HG03280 (cell line): ENCODE data around the gene MYO1E.

ENCODE experiments used
- ATAC-seq: cut with Tn5 transposase; IDR thresholded peaks from one replicate; pipeline ENCODE4 v1.9.1; 2021; ENCODE audit warnings: mild to moderate bottlenecking, moderate library complexity; ENCODE audit not compliant: unreplicated experiment

The MYO1E gene

DNA sequence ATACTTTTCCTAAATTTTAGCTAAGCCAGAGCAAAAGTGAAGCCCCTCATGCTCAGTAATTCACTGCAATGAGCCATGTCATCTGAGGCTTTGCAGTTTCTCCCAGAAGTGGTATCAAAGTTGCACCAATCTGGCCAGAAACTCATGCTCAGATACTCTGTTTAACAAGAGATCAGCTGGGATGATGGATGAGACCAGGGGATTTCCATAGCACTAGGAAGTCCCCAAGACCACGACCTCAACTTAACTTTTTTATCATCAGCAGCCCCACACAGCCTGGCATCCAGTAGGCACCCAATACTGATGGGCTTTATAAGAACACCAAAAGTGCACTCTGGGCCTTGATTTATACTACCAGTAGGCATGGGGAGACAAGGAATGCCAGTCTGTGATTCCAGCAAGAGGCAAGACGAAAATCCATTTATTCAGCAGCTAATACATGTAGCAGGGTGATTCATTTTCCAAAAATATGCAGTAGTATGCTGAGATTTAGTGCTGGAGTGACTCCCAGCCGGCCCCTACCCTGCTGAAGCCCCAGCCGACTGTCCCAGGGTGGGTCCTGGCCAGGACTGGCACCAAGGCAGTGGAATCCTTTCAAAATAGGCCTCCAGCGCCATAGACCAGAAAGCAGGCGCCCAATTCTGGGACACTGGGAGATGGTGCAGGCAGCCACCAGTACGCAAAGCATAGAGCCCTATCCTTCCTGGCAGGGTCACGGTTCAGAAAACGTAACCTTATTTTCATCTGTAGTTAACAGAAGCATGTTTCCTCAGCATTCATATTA lies 166.6 kb downstream of the MYO1E start:
- no peak for ATAC-seq

DNA sequence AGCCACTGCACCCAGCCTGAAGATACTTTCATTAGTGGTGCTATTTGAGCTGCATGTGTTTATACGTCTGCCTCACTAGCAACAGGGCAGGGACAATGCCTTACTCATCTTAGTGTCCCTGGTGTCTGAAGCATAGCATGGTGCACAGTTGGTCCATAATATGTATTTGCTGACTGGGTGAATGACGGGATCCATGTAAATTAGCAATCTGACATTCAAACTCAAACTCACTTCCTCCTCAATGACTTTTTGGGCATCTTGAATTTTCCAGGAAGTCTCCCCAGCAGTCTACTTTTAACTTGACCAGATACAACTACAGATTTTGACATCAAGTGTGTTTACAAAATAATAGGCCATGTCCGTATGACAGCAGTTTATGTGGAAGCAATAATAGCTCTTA lies 169.0 kb downstream of the MYO1E start:
- no peak for ATAC-seq

DNA sequence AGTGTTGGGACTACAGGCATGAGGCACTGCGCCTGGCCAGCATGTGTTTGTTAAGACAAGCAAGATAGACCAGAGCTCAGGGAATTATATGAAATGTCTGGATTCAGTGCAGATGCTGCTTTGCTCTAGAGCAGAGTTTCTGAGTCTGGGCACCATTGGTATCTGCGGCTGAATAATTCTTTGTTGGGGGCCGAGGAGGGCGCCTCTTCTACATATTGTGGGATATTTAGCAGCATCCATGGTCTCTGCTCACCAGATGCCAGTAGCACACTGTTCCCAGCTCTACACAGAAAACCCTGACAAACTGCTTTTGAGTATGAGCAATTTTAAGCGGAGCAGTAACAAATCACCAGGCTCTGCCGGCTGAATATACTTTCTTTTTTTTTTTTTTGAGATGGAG lies 169.7 kb downstream of the MYO1E start:
- no peak for ATAC-seq

DNA sequence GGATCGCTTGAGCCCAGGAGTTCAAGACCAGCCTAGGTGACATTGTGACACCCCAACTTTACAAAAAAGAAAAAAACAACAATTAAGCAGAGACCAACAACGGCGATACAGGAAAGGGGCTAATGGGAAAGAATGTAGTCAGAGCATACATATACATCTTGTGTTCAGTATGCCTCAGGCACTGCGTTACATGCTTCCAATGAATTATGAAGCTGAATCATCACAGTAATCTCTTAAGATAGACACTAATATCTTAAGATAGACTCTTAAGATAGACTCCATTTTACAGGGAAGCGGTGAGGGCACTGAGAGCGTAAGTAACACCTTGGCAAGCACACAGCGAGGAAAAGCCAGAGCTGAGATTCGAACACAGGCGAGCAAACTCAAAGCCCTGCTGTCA lies 172.1 kb downstream of the MYO1E start:
- no peak for ATAC-seq

DNA sequence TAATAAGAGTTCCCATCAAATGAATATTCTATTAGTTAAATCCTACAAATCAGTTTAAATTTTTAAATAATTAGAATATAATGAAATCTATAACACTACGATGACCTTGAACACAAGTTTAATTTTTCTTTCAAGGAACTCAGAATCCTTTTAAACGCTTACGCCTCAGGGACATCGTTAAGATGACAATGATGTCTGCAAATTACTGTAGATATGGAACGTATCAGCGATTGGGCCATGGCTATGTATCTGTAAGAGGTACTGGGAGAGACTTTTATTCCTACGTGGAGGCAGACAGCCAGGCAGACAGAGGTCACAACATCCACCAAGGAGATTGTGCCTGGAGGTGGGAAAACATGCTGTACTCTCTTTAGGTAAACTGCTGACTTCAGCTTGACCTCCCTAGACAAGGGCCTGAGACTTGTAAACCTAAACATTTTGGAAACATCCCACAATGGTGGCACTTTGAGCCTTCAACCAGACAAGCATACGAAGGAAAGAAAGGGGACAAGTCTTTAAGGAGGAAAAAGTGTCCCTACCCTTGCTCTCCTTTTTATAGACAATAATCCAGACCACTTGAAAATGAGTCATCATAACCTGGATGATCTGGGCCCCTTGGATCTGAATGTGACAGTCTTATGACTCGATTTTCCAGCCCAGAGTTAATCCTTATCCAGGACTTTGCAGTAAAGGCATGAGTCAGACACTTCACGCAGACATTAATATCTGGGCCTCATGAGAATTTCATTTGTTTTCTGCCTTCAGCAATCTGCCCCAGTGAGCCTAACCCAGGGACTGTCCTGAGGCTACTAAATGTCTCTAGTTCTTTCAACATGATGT lies 172.8 kb downstream of the MYO1E start:
- ATAC-seq: no peak

DNA sequence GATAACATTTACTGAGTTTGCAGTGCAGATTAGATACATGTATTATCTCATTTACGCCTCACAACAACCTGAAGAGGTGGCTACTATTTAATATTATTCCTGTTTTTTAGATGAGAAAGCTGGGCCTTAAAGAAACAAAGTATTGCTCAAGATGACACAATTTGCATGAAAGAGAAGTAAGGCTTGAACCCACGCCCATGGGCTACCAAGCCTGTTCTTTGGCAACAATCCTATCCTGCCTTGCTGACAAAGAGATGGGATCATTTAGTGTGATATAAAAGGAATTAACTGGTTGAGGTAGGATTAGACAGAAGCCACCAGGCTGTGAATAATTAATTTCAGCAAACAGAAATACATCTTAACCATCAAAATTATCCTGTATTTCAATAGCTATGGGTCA lies 175.2 kb downstream of the MYO1E start:
- no peak for ATAC-seq

DNA sequence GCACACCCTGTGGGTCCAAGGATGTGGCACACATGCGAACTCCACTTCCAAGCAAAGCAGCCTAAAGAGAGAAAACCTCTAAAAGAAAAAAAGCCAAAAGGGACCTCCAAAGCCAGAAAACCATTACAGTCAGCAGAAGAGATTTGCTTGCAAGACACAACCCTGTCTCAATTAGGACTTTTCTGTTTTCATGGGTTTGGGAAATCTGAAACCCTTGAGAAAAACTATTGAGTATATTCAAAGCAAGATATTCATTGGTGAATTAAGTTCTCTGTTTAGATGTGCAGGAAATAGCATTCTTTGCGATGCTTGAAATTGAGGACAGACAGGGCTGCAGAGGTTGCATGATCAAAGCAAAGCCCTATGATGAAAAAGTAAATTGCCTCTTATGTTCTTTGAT lies 176.3 kb downstream of the MYO1E start:
- no peak for ATAC-seq

DNA sequence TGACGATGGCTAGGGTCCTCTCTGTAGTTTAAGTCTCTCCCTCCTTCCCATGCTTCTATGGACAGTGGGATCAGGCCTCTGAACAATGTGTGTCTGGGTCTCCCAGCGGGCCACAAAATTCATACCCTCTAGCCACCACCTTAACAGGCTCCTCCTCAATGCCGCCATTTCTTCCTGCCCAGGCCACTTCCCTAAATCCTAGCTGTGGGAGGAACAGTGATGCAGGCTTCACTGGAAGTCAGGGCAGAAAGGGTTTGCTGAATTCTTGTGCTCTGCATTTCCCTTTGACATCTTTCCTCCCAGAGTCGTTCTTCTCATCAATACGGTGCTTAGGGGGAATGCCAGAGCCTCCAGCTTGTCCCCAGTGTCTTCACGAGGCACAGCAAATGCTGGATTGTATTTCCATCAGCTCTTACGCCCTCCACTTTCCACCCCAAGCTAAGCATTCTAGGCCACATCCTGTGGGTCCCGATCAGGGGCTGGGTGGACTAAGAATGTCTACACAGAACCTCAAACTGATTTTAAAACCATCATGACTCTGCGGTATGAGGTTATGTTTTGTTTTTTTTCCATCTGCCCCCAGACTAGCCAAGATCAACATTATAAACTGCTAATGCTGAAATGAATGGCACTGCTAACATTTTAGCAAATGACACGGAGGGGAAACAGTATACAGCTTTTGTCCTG lies 177.9 kb downstream of the MYO1E start:
- no peak for ATAC-seq

DNA sequence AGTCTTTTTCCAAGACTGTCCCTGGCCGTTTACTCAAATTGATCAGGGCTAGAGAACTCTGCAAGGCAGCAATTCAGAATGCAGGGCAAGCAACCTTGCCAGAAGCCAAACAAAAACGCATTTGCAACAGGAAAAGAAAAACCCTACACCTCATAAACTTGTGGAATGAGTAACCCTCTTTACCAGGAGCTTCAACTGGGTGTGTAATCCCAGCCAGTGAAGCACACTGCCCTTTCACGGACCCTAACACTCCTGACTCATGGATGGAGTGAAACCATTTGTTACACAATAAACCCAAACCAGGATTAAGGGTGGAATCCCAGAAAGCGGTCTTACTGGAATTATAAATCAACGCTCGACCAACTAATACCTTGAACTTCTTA lies 180.8 kb downstream of the MYO1E start:
- ATAC-seq: no peak

DNA sequence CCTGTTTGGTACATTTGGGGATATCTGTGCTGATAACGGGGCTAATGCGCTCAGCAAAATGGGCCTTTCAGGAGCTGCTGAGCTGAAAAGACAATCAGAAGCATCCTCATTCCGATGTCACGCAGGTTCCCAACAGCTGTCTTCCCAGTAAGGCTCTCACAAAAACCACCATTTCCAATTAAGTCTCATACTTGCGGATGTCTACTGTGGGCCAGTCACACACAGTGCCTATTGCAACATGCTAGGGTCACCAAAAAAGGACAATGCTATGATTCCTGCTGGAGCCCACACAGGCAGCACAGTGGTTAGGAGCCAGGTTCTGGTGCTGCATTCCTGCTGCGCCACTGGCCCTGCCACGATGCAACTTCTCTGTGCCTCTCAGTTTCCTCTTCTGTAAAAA lies 182.4 kb downstream of the MYO1E start:
- no peak for ATAC-seq

DNA sequence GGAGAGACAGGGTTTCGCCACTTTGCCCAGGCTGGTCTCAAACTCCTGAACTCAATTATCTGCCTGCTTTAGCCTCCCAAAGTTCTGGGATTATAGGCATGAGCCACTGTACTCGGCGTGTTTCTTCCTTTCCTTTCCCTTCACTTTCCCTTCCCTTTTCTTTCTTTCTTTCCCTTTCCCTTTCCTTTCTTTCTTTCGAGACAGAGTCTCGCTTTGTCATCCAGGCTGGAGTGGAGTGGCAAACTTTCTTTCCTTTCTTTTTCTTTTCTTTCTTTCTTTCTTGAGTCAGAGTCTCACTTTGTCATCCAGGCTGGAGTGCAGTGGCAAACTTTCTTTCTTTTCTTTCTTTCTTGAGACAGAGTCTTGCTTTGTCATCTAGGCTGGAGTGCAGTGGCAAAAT lies 183.4 kb downstream of the MYO1E start:
- ATAC-seq: no peak

DNA sequence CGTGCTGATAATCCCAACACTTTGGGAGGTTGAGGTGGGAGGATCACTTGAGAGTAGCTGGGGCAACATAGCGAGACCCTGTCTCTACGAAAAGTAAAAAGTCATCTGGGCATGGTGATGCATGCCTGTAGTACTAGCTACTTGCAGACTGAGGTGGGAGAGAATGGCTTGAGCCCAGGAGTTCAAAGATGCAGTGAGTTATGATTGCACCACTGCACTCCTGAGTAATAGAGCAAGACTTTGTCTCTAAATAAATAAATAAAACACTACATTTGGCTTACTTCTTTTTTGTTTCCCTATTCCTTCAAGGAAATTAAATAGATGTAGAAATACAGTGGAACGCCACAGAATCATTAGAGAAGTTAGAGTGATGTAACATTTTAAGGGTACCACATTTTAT lies 186.2 kb downstream of the MYO1E start:
- no peak for ATAC-seq

DNA sequence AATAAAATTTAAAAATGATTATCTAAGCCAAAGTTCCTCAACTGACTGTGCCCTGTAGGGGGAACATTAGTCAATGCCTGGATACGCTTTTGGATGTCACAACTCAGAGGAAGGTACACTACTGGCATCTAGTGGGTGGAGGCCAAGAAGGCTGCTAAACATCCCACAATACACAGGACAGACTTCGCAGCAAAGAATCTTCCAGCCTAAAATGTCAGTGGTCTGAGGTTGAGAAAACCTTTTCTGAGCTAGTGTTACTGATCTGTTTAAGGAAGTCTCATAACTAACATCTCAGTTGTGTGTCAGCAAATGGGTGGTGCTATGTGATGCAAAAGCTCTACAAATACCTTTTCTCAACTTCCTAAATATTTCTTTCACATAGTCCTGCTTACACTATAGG lies 186.9 kb downstream of the MYO1E start:
- ATAC-seq: no peak

DNA sequence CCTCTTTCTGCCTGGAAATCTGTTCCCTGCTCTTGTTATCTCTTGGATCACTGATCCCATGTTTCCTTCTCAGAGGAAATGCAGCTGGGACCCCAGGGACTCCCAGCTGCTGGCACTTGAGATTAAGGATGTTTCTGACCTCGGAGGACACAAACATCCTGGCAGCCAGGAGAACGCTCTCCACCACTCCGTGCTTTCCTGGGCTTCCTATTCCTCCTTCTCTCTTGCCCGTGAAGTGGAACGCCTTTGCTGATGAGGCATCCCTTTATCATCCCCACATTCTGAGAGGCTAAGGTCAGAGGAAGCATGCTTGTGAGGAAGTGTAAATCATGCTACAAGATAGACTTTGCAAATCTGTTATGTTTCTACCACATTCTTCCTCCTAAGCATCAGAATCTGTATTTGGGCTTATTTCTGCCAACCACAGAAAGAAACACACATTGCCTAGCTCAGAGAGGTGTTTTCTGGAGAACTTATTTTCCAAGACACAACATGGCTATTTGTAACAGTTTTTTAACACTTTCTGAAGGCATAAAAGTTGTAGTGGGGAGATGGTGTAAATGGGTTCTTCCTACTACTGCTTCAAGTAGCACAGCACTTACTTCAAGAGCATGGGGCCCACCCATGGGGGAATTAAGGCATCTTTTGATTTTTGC lies 191.6 kb downstream of the MYO1E start:
- no peak for ATAC-seq

DNA sequence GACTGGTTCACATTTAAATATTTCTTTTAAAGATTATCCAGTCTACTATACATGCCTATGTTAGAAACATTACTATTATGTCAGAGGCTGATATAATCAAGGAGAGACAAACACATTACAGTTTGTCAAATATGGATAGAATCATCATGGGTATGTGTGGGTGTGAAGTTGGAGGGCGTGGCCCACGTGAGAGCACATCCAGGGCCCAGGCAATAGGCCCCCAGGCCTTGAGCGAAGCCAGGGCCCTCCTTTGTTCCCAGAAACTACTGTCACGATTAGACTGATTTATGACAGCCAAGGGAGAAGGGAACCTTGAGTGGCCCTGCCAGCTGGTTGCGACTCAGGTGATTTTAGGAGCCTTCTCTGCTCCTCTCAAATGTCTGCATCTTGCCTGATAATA lies 193.0 kb downstream of the MYO1E start:
- no peak for ATAC-seq

DNA sequence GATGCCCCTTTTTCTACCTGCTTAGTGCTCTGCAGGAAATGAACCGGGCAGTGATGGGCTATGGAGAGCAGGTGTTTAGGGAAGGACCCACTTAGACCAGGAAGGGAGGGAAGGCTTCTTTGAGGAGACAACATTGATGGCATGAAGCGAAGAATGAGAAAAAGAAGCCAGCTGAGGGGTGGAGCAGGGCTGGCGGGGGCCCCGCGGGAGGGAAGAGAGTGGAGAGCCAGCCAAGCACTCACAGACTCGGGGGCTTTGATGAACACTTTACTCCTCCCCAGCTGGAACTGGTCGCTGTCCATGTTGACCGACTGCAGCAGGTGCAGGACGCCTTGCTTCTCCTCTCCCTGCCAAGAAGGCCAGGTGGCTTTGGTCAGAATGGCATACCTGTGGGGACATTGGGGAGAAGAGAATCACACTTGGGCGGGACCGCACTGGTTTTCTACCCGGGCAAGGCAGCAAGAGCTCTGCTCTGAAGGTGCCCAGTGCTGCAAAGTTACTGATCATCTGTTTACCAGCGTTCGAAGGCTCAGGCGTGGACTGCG lies 194.4 kb downstream of the MYO1E start:
- ATAC-seq: no peak

DNA sequence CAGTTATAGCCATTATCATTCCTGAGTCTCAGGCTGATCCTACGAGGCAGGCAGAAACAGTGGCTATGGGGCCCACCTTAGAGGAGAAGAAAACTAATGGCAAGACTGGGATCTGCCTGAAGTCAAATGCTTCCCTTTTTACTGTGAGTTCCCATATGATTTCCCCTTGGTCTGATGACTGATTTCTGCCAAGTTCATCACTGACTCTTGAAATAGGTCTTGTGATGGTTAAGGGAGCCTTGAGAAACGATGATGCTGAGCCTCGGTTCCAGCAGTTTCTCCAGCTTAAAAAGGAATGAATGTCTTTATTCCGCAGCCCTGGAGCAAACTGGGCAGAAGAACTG lies 195.4 kb downstream of the MYO1E start:
- ATAC-seq: no peak

DNA sequence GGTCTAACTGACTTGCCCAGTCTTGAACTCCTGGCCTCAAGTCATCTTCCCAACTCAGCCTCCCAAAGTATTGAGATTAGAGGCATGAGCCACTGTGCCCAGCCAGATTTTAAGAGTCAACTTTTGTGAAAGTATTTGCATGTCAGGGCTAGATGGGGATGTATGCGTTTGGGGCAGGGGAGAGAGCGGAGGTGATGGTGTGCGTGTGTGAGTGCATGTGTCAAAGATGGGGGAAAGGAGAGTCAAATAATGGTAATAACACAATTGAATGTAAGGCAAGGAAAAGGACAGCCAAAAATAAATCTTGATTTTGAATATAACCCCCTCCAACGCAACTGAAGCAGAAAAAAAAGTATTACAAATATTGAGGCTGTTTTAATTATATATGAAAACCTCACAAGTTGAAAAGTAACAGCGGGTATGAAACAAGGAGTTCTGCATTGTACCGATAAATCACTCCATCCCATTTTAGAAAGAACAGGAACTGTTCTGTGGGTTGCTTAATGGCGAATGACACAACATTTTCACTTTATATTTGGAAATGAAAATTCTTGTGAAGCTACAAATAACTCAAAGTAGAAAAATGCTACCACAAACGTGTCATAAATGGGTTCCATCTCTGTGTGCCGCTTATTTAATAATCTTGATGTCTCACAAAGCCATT lies 195.9 kb downstream of the MYO1E start:
- no peak for ATAC-seq

DNA sequence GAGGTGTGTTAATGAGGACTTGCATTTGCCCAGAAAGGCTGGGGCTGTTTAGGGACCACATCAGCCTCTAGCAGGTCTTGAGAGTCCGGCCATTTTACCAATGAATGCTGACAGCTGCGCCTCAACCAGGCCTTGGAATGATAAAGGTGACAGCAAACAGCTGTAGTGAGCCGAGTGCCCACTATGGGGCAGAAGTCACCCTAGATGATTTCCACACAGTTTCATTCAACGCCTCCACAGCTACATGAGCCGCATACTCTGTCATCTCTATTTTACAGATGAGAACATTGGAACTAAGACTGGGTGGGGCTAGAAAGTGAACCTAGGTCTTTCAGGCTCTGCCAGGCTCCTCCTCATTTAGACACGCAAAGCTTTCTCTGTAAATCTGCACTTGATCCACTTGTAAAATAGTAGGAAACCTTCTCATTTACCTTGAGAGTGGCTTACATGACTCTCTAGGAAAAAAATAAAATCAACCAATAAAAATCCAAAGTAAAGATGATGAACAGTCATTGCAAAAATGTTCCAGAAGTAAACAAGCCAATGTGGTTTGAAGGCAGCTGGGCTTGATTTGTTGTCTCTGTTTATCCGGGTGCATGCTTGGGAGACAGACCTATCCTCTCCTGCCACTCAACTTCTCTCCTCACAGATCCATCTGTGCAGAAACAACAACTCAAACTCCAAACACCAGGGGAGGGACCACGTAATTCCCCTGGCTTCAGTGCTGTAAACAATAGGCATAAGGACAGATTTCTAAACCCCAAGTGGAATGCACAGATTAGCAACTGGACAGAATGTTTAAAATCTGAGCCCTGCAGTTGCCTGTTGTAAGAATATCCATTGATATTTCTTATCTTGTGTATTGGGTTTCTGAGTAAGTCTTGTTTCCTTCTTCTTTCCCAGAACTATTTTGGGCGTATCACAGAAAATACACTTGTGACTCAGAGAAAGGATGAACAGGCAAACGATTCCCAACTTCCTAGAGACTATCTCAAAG lies 197.5 kb downstream of the MYO1E start:
- no peak for ATAC-seq
